Measurements from ENCODE around the gene TP73.

The TP73 gene

DNA sequence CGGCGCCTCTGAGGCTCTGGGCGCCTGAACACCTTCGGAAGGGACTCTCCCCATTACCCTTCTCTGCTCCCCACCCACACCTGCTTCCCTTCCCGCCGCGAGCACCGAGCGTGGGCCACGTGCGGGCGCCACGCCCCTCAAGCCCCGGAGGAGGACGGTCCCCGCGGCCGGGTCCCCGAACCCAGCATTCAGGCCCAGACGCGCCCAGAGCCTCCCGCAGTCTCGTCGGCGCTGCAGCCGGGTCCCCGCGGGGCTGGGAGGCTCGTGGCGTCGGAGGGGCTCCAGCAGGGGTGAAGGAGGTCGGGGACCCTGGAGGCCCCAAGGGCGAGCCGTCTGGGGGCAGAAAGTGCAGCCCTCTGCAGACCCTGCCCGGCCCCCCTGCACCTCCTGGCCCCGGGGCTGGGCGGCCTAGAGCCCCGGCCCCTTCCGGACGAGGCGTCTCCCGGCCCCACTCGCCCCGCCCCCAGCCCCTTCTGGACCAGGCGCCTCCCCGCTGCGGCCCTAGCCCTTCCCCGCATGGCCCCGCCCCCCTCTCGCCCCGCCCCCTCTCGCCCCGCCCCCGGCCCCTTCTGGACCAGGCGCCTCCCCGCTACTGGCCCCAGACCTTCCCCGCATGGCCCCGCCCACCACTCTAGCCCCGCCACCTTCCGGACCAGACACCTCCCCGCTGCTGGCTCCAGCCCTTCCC lies 119.9 kb downstream of the TP73 start:
- peak; percentile 1 to 65 for DNase-seq

- no peak for DNase-seq
Observed at GRCh38 chr1:3772715-3773571, 120.6 kb downstream of the TP73 start, which contains the start of gene SMIM1. Gene SMIM1 (plus strand): TSS chr1:3772749. CDS start chr1:3775374, 2,625 bp downstream.

GRCh38 chr1:3773572-3774275 lies 121.4 kb downstream of the TP73 start:
- DNase-seq = no peak

- no peak for DNase-seq
Observed at GRCh38 chr1:3774276-3774945, 122.1 kb downstream of the TP73 start.

DNA sequence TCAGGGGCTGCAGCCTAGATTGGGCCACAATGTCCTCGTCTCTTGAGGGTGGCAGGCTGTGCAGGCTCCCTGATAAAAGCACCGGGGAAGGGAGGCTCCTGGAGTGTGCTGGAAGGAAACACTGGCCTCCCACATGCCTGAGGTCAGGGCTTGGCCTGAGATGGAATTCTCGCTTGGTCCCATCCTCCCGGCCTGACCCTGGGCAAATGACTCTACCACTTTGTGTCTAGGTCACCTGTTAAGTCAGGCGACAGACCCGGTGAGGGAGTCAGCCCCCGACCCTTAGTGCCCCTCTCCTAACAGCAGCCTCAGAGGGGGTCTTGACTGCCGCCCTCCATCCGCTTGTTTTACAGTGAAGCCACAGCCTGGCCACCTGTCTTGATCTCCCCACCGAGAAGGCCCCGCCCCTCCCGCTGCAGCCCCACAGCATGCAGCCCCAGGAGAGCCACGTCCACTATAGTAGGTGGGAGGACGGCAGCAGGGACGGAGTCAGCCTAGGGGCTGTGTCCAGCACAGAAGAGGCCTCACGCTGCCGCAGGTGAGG lies 122.7 kb downstream of the TP73 start:
- DNase-seq = no peak

GRCh38 chr1:3775490-3776230 lies 123.3 kb downstream of the TP73 start:
- DNase-seq = peak; percentile 23 to 66

DNA sequence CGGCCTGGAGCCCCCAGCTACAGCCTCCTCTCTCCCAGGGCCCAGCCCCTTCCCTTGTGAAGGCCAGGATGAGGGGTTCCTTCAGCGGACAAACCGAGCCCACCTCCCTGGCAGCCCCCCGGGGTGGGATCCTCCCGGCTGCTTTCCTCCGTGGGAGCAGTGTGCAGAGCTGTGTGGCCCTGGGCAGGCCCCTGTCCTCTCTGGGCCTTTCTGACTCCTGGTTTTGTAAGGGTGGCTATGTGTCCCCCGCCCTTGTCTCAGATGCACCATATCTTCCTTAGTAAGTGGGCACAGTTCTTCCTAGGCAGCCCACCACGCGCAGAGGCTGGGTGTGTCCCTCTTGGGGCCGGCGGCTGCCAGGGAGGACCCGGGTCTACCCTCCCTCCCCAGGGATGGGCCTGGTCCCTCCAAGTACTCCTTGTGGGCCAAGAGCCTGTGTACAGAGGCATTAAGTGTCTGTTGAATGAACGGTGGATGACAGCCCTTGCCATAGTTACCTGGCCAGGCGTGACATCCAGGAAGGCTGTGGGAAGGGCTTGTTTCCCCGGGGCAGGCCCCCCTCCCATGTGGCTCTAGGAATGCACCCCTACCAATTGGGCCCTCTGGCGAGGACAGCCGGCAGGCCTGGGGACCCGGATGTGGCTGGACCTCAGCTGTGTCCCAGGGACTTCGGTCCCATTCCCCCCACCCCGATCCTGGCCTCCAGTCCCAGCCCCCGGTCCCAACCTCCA lies 124.1 kb downstream of the TP73 start:
- DNase-seq = peak; percentile 16 to 60

GRCh38 chr1:3777078-3777547 lies 124.8 kb downstream of the TP73 start:
- no peak for DNase-seq

- no peak for DNase-seq
Observed at GRCh38 chr1:3777647-3778589, 125.6 kb downstream of the TP73 start.

DNA sequence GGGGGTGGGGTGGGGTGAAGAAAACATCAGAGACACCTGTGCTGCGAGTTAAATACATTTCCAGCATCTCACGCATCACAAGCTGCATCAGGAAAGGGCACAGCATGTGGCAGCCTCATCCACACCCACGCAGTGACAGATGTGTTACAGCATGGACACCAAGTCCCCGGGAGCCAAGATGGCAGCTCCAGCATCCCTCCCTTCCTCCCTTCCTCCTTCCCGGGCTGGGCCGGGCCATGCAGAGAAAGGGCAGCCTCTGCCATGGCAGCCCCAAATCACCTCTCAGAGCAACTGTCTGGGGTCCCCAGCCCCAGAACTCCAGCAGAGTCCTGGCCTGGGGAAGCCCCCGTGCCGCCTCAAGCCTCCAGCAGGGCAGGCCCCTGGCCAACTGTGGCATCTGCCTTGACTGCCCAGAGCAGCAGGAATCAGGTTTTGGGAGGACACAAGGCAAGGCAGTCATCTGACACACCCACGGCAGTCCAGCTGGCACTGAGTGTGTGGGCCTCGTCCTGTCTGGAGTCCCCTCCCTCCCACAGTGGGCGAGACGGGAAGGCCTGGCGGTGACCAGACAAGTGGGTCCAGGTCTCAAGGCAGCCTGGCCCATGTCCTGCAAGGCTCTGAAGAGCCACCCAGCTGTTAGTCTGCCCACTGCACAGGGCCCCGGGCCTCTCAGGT lies 126.4 kb downstream of the TP73 start:
- DNase-seq = no peak

- no peak for DNase-seq
Observed at GRCh38 chr1:3779265-3779911, 127.1 kb downstream of the TP73 start.

DNA sequence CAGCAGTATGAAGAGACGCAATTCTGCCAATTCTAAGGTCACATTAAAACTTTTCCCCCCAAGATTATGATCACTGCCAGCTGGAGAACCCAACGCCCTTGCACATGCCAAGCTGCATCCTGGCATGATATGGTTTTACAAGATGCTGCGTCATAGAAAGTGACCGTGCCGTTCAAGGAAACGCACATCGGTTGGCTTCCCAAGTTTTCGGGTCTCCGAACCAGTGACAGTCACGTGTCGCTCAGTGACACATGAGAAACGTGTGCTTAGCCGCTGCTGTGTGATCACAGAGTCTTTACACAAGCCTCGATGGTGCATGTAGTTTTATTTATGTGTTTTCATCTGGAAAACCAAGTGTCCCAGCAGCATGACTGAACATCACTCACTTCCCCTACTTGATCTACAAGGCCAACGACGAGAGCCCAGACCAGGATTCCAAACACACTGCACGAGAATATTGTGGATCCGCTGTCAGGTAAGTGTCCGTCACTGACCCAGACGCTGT lies 127.6 kb downstream of the TP73 start:
- DNase-seq = no peak

DNA sequence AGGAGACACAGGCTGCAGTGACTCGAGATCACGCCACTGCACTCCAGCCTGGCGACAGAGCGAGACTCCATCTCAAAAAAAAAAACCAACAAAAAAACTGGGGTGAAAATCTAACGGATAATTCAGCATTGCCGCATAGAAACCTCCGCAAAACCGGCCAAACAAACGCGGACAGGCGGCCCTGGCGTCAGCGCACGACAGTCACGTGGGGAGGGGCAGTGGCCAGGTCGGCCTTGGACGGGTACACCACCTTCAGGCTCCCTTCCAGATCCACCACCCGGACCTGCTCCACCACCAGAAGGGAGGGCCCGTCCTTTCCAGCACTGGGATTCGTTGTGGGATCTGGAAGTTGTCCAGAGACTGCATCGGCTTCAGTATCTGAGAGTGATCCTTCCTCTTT lies 128.6 kb downstream of the TP73 start:
- DNase-seq = no peak

DNA sequence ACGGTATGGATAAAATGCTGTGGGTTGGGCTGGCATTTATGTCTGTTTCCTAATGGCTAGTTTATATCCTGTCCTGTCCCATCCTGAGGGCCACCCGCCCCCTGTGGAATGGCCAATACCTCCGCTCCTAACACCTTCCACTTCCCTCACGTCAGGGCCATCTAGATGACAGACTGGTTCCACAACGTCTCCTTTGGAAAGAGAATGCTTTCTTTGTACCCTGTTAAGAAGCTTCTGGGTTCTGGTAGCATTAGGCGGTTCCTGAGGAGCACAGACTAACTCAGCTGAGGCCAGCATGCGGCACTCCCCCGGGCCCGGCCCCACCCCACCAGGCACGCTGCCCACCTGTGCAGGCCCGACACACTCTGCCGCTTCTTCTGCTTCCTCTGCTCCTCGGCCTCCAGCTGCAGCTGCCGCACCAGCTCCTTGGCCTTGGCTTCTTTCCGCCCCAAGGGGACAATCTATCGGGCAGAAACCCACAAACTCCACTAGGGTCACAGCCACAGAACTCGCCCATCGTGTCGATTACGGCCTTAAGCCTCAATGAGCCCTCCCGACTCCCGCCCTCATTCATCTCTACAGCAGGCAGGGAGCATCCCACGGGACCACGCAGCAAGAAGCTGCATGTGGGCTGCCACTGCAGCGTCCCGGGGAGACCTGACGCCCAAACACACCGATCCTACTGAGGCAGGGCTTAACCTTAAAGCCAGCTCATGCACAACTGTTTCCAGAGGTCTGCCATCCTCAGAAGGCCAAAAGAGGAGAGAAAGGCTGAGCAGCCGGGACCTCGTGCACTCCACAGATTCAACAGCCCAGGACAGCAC lies 131.5 kb downstream of the TP73 start:
- DNase-seq = no peak

DNA sequence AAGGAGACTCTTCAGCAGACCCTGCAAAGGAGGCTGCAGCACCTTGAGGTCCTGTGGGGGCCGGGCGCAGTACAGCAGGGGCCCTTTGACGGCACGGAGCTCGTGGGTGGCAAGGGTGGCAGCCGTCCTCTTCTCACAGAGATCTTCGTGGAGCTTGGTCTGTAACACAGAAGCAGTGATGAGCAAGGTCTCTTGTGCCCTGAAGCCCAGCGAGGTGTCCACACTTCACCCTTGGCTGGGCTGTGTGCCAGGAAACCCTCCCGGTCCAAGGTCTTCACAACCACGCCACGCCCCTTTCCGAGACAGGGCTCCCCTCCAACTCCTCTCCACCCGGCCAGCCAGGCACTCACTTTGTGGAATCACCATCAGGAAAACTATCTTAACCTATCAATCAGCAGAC lies 132.7 kb downstream of the TP73 start:
- no peak for DNase-seq

DNA sequence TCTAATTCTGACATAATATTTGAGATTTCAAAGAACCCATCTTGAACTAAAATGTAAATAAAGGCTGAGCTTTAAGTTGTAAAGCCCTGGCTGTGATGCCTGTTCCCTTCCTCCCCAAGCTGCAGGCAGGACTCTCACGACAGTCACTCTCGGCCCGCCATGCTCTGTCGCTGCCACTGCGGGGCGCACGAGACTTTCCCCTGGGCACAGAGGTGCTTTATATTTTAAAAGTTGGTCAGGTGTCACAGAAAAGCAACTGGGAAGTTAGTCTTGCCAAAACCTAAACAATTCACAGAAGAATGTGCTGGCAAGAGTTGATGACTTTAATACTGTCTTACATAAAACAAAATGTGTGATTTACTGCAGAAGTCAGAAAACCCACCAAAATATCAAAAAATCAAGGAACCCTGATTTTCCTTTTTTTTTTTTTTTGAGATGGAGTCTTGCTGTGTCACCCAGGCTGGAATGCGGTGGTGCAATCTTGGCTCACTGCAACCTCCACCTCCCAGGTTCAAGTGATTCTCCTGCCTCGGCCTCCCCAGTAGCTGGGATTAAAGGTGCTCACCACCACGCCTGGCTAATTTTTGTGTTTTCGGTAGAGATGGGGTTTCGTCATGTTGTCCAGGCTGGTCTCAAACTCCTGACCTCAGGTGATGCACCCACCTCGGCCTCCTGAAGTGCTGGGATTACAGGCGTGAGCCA lies 133.3 kb downstream of the TP73 start:
- no peak for DNase-seq

Measured in NCI-H187 (cell line).